SK-MEL-5 (cell line): Measurements from ENCODE around the gene RAVER1. TPM values are rescaled to one million over a fixed set of nuclear protein-coding genes. Genes with fewer than 3 reads are reported as not detected.

Experiments
- small RNA-seq, 2 experiments: library from RNA; depleted of rRNA; stranded (forward); fragments of <200 nt; gene quantifications; one replicate each; pipeline ENCODE3, GENCODE V24; 2014
- total RNA-seq: library from RNA; depleted of rRNA; stranded (reverse); fragments of >200 nt; shearing (Covaris generic); gene quantifications from 2 replicates; pipeline ENCODE4 v1.2.3, GENCODE V29; 2014; rRNA removed

The RAVER1 gene
- total RNA-seq, 1 experiment from 2014 or later, result 7.3 TPM

Small RNAs within 50 kb of the gene (small RNA-seq; reads per million reads assigned to genes)
- gene AC011511.1, result 0 reads per million in 2 experiments
- gene AC011511.4, result 0 reads per million in 2 experiments

Other genes with a start within 250 kb of the RAVER1 start
- gene SHFL, start 247.2 kb downstream of the RAVER1 start, total RNA-seq, result 22.8 and 24.3 TPM in 2 replicates
- 1.5 and 2.6 TPM in 2 replicates for gene ANGPTL6, start 230.9 kb downstream of the RAVER1 start, total RNA-seq
- 34.0 and 42.4 TPM in 2 replicates for gene PPAN, start 227.2 kb downstream of the RAVER1 start, total RNA-seq
- gene P2RY11, start 221.8 kb downstream of the RAVER1 start, total RNA-seq, result 3.1 and 4.4 TPM in 2 replicates
- 275 and 291 TPM in 2 replicates for gene EIF3G, start 213.6 kb downstream of the RAVER1 start, total RNA-seq
- gene DNMT1, start 138.6 kb downstream of the RAVER1 start, total RNA-seq, result 34.1 and 42.1 TPM in 2 replicates
- gene S1PR2, start 102.2 kb downstream of the RAVER1 start, total RNA-seq, result 4.7 and 4.9 TPM in 2 replicates
- 66.9 and 68.1 TPM in 2 replicates for gene MRPL4, start 81.3 kb downstream of the RAVER1 start, total RNA-seq
- gene ICAM1, start 62.4 kb downstream of the RAVER1 start, total RNA-seq, result 45.0 and 46.2 TPM in 2 replicates
- 0.08 TPM in 1 of 2 replicates, not detected in the other for gene ICAM4, start 46.6 kb downstream of the RAVER1 start, total RNA-seq
- 0.29 and 0.66 TPM in 2 replicates for gene ICAM5, start 43.6 kb downstream of the RAVER1 start, total RNA-seq
- 0.08 and 0.69 TPM in 2 replicates for gene ZGLP1, start 23.7 kb downstream of the RAVER1 start, total RNA-seq
- gene FDX2, start 17.5 kb downstream of the RAVER1 start, total RNA-seq, result 19.5 and 23.1 TPM in 2 replicates
- 6.1 and 7.6 TPM in 2 replicates for gene ICAM3, start 6.1 kb upstream of the RAVER1 start, total RNA-seq
- gene TYK2, start 47.0 kb upstream of the RAVER1 start, total RNA-seq, result 26.5 and 31.6 TPM in 2 replicates
- gene CDC37, start 70.0 kb upstream of the RAVER1 start, total RNA-seq, result 225 and 232 TPM in 2 replicates
- gene PDE4A, start 87.0 kb upstream of the RAVER1 start, total RNA-seq, result 1.5 and 2.5 TPM in 2 replicates
- gene KEAP1, start 169.8 kb upstream of the RAVER1 start, total RNA-seq, result 21.8 and 23.4 TPM in 2 replicates
- 2.6 and 3.2 TPM in 2 replicates for gene S1PR5, start 183.9 kb upstream of the RAVER1 start, total RNA-seq
- gene ATG4D, start 210.4 kb upstream of the RAVER1 start, total RNA-seq, result 35.2 and 37.1 TPM in 2 replicates
- 7.9 and 9.3 TPM in 2 replicates for gene KRI1, start 232.5 kb upstream of the RAVER1 start, total RNA-seq
- gene CDKN2D, start 235.4 kb upstream of the RAVER1 start, total RNA-seq, result 2.3 and 2.9 TPM in 2 replicates